ENCODE results near the gene ARHGAP12. TPM values are rescaled to one million over a fixed set of nuclear protein-coding genes. Genes with fewer than 3 reads are reported as not detected.

ARHGAP12 gene
- total RNA-seq, 6 experiments from 2014 or later, result 16.0 to 18.9 (median 17.9) TPM

DNA sequence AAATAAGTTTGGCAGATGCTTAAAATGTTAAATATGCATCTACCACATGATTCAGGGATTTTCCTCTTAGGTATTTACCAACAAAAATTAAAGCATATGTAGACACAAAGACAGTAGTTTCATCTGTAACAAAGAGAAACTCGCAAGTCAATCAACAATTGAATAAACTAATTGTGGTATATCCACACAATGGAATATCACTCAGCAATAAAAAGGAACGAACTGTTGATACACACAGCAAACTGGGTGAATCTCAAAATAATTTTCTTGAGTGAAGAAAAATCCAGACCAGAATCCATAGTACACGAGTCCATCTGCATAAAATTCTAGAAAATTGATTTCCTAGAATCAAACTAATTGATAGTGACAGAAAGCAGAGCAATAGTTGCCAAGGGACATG is 5.2 kb downstream of the ARHGAP12 start:
- Mint-ChIP-seq H3K4me1 (ENCODE audit: low read depth) (peaks cover 53% of the 10 kb centered on the region), H3K27me3 (ENCODE audit: insufficient read depth) (no peaks in the 10 kb centered on the region), H3K4me3 (no peak overlapping the region), H3K36me3 (ENCODE audit: low read depth) (no peaks in the 10 kb centered on the region), H3K27ac (no peak overlapping the region), H3K9me3 (no peaks in the 10 kb centered on the region)
- DNase-seq, result no peak
- TF ChIP-seq, protein P1, sequence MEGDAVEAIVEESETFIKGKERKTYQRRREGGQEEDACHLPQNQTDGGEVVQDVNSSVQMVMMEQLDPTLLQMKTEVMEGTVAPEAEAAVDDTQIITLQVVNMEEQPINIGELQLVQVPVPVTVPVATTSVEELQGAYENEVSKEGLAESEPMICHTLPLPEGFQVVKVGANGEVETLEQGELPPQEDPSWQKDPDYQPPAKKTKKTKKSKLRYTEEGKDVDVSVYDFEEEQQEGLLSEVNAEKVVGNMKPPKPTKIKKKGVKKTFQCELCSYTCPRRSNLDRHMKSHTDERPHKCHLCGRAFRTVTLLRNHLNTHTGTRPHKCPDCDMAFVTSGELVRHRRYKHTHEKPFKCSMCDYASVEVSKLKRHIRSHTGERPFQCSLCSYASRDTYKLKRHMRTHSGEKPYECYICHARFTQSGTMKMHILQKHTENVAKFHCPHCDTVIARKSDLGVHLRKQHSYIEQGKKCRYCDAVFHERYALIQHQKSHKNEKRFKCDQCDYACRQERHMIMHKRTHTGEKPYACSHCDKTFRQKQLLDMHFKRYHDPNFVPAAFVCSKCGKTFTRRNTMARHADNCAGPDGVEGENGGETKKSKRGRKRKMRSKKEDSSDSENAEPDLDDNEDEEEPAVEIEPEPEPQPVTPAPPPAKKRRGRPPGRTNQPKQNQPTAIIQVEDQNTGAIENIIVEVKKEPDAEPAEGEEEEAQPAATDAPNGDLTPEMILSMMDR (IDR thresholded peaks at IDR 0.05), result no peak

DNA sequence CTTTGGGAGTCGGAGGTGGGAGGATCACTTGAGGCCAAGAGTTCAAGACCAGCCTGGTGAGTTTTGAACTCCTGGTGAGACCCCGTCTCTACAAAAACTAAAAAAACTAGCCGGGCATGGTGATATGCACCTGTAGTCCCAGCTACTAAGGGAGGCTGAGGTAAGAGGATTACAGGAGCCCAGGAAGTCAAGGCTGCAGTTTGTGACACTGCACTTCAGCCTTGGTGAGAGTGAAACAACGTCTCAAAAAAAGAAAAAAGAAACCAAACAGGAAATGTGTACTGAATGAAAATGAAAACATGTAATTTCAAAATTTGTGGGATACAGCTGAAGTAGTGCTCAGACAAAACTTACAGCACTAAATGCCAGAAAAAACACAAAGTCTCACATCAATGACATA is 7.6 kb downstream of the ARHGAP12 start:
- TF ChIP-seq, protein P1 (IDR thresholded peaks at IDR 0.05), result no peak
- Mint-ChIP-seq H3K27ac (0 out of 2 replicates have a peak overlapping the region, but pooled peaks have one; percentile 10), H3K36me3 (ENCODE audit: low read depth) (no peaks in the 10 kb centered on the region), H3K27me3 (ENCODE audit: insufficient read depth) (no peaks in the 10 kb centered on the region), H3K4me1 (ENCODE audit: low read depth) (peaks cover 38% of the 10 kb centered on the region), H3K9me3 (no peaks in the 10 kb centered on the region), H3K4me3 (no peak overlapping the region)
- no peak for DNase-seq

DNA sequence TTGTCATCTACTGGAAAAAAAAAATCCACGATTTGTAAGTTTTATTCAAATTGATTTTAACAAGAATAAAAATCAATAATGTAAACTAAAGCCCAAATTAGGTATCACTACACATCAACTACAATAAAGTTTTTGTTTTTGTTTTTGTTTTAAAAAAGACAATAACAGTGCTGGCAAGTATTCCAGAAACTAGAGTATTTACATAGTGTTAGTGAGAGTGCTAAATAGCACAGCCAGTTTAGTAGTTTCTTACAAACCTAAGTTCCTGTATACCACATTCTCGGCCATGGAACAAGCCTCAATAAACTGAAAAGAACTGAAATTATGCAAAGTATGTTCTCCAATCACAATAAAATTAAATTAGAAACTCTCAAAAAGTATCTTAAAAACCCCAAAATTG is 8.1 kb downstream of the ARHGAP12 start:
- DNase-seq, result no peak
- Mint-ChIP-seq H3K27me3 (ENCODE audit: insufficient read depth) (no peaks in the 10 kb centered on the region), H3K9me3 (no peaks in the 10 kb centered on the region), H3K27ac (no peak overlapping the region), H3K4me3 (no peak overlapping the region), H3K4me1 (ENCODE audit: low read depth) (peaks cover 33% of the 10 kb centered on the region), H3K36me3 (ENCODE audit: low read depth) (no peaks in the 10 kb centered on the region)
- TF ChIP-seq, protein P1 (IDR thresholded peaks at IDR 0.05), result no peak

DNA sequence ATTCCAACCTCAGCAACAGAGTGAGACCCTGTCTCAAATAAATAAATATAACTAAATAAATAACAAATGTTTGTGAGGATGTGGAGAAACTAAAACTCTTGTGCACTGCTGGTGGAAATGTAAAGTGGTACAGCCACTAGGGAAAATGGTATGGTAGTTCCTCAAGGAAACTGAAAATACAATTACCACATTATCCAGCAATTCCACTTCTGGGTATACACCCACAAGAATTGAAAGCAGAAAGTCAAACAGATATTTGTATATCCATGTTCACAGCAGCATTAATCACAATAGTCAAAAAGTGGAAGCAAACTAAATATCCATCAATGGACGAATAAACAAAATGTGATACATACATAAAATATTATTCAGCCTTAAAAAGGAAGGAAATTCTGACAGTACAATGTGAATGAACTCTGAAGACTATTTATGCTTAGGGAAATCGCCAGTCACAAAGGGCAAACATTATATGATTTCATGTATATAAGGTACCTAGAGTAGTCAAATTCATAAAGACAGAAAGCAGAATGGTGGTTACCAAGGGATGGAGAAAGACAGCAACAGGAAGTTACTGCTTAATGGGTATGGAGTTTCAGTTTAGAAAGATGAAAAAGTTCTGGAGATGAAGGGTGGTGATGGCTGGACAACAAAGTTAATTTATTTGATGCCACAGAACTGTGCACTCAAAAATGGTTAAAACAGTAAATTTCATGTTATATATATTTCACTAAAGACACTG is 9.8 kb downstream of the ARHGAP12 start:
- H3K4me3 Mint-ChIP-seq, result no peak overlapping the region
- no peaks in the 10 kb centered on the region for H3K9me3 Mint-ChIP-seq
- peaks cover 28% of the 10 kb centered on the region for H3K4me1 Mint-ChIP-seq (ENCODE audit: low read depth)
- no peak for DNase-seq
- H3K27me3 Mint-ChIP-seq (ENCODE audit: insufficient read depth), result no peaks in the 10 kb centered on the region
- H3K27ac Mint-ChIP-seq, result no peak overlapping the region
- TF ChIP-seq, protein P1 (IDR thresholded peaks at IDR 0.05), result no peak
- H3K36me3 Mint-ChIP-seq (ENCODE audit: low read depth), result no peaks in the 10 kb centered on the region

DNA sequence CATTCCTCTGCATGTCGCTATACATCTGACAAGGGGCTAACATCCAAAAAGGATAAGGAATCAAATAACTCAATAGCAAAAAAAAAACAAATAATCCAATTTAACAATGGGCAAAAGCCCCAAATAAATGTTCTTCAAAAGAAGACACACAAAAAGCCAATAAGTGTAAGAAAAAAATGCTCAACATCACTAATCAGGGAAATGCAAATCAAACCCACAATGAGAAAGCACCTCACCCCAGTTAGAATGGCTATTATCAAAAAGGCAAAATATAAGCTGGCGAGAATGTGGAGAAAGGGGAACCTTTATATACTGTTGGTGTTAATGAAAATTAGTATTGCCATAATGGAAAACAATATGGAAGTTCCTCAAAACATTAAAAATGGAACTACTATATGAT is 14.3 kb downstream of the ARHGAP12 start:
- Mint-ChIP-seq H3K4me1 (ENCODE audit: low read depth) (peaks cover 39% of the 10 kb centered on the region), H3K27me3 (ENCODE audit: insufficient read depth) (no peaks in the 10 kb centered on the region), H3K9me3 (no peaks in the 10 kb centered on the region), H3K27ac (no peak overlapping the region), H3K36me3 (ENCODE audit: low read depth) (no peaks in the 10 kb centered on the region; the same call in 1 of the 2 replicates), H3K4me3 (no peak overlapping the region)
- TF ChIP-seq, protein P1 (IDR thresholded peaks at IDR 0.05), result no peak
- DNase-seq, result no peak
